K562 (cell line): ENCODE data around the gene CDC45. TPM values are rescaled to one million over a fixed set of nuclear protein-coding genes. Genes with fewer than 3 reads are reported as not detected.

Experiments
- BACH1 ChIP-seq: fragments of 200-800 bp; sonication (Bioruptor generic); IDR thresholded peaks from 2 replicates; pipeline ENCODE4 v1.6.1; 2016; ENCODE audit warnings: missing genetic modification characterization, missing compliant biosample characterization
- CBFB ChIP-seq: sonication (generic); formaldehyde crosslinking; IDR thresholded peaks from 2 replicates; pipeline ENCODE4 v1.4.0; 2020; ENCODE audit warnings: mild to moderate bottlenecking, missing genetic modification reagents
- MTF1 ChIP-seq: fragments of 250-450 bp; sonication (Bioruptor Pico); IDR thresholded peaks from 2 replicates; pipeline ENCODE4 v1.9.0; 2021; ENCODE audit warnings: moderate library complexity, mild to moderate bottlenecking, inconsistent platforms, borderline replicate concordance
- SAFB2 ChIP-seq: fragments of 200-400 bp; formaldehyde crosslinking; IDR thresholded peaks from 2 replicates; pipeline ENCODE4 v1.6.1; 2018; ENCODE audit warnings: borderline replicate concordance, low read length, low read depth, moderate library complexity; ENCODE audit not compliant: severe bottlenecking
- SREBF1 ChIP-seq: fragments of 150-350 bp; IDR thresholded peaks from 2 replicates; pipeline ENCODE4 v1.6.1; 2014; ENCODE audit warnings: antibody characterized with exemption, low read depth, low read length, borderline replicate concordance
- TAF1 ChIP-seq: IDR thresholded peaks from 2 replicates; pipeline ENCODE4 v1.6.1; 2011; ENCODE audit warnings: mild to moderate bottlenecking, low read length, moderate library complexity; ENCODE audit not compliant: insufficient read depth, control insufficient read depth, severe bottlenecking; ENCODE audit errors: extremely low read depth
- TOE1 ChIP-seq, 2 experiments: fragments of 450-650 bp in 1 of 2; sonication (generic) in 1 of 2; formaldehyde crosslinking in 1 of 2; IDR thresholded peaks; 2 replicates each; pipeline versions ENCODE4 v1.7.1 to v1.8.0; 2016 to 2022; ENCODE audit warnings: borderline replicate concordance in 2 of 2, mild to moderate bottlenecking in 2 of 2, antibody characterized with exemption in 1 of 2, inconsistent platforms in 1 of 2, low read depth in 1 of 2, missing genetic modification reagents in 1 of 2, moderate library complexity in 1 of 2
- ZBTB7A ChIP-seq: IDR thresholded peaks from 2 replicates; pipeline ENCODE4 v1.6.1; 2011; ENCODE audit warnings: low read depth, mild to moderate bottlenecking, low read length, moderate library complexity, borderline replicate concordance; ENCODE audit not compliant: control insufficient read depth
- ZEB2 ChIP-seq: fragments of 450-650 bp; IDR thresholded peaks from 2 replicates; pipeline ENCODE4 v1.6.1; 2016
- ZNF23 ChIP-seq: fragments of 250-450 bp; sonication (Bioruptor Pico); IDR thresholded peaks from 2 replicates; pipeline ENCODE4 v1.4.0; 2020; ENCODE audit warnings: mild to moderate bottlenecking
- polyA plus RNA-seq, 8 experiments: library from polyadenylated mRNA; depleted of rRNA in 4 of 8; stranded (reverse) in 5 of 8; unstranded in 3 of 8; fragments of >200 nt; fragmentation: Nextera tagmentation in 2 of 8; fragmentation: Illumina TruSeq in 1 of 8; extraction: Ambion mirVana in 2 of 8; extraction: Trizol in 1 of 8; gene quantifications; 2 replicates each; pipeline versions ENCODE4 v1.2.1 to v1.2.3, GENCODE V29; 2011 to 2014; ENCODE audit warnings: inconsistent platforms in 1 of 8, missing spikeins in 1 of 8
- total RNA-seq, 7 experiments: library from RNA; depleted of rRNA in 6 of 7; stranded (reverse); fragments of >200 nt in 6 of 7; fragmentation: Illumina TruSeq in 2 of 7; extraction: Trizol in 2 of 7; gene quantifications; 2 replicates each; pipeline versions ENCODE4 v1.2.1 to v1.2.3, GENCODE V29; 2011 to 2021; ENCODE audit warnings: low replicate concordance in 1 of 7
- TF ChIP-seq, protein P1 (sequence below): fragments of 450-650 bp; IDR thresholded peaks from 2 replicates; pipeline ENCODE4 v1.6.1; 2017; ENCODE audit warnings: antibody characterized with exemption
- TF ChIP-seq, protein P2 (sequence below): fragments of 250-450 bp; sonication (Bioruptor Pico); IDR thresholded peaks from 2 replicates; pipeline ENCODE4 v1.9.0; 2021; ENCODE audit warnings: mild to moderate bottlenecking, inconsistent platforms
- TF ChIP-seq, protein P3 (sequence below), 2 experiments: IDR thresholded peaks; 2 replicates each; pipeline ENCODE4 v1.6.1; 2011; ENCODE audit warnings: borderline replicate concordance in 1 of 2, control low read depth in 1 of 2, low read depth in 1 of 2, low read length in 1 of 2, mild to moderate bottlenecking in 1 of 2, mixed read lengths in 1 of 2, moderate library complexity in 1 of 2; ENCODE audit not compliant: insufficient read depth in 1 of 2, insufficient read length in 1 of 2, poor library complexity in 1 of 2, severe bottlenecking in 1 of 2; ENCODE audit errors: extremely low read depth in 1 of 2
- TF ChIP-seq, protein P4 (sequence below): sonication (generic); formaldehyde crosslinking; IDR thresholded peaks from 2 replicates; pipeline ENCODE4 v1.8.1; 2023; ENCODE audit warnings: mild to moderate bottlenecking, missing genetic modification reagents
- TF ChIP-seq, protein P5 (sequence below): fragments of 250-450 bp; sonication (Bioruptor Pico); IDR thresholded peaks from 2 replicates; pipeline ENCODE4 v1.5.0; 2022; ENCODE audit warnings: mild to moderate bottlenecking

CDC45 gene
- total and polyA plus RNA-seq, 9 of the 15 experiments (the other 6 are each of a cell fraction or from before 2014, with no cell fraction given): 251 to 580 (median 410) TPM

DNA sequence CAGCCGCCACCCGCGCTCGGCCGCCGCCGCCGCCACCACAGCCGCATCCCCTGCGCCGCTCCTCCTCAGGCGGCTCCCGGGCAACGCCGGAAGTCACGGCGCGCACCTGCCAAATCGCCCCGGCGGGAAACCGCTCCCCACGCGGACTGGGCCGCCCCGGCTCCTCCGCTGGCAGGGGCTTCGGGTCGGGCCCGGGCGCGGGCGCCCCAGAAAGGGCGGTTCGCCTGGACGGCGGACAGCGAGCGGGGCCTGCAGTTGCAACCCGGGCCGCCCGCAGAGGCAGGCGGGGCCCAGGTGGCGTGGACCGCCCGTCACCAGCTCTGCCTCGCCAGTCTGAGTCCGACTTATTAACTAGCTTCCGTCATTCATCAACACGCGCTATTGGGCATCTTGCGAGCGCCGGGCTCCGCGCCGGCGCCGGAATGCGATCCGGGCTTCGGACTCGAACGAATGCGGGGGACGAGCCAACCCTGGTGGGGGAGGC, 48.0 kb upstream of the CDC45 start, which contains the start of gene HIRA (continued):
- TF ChIP-seq, protein P1, sequence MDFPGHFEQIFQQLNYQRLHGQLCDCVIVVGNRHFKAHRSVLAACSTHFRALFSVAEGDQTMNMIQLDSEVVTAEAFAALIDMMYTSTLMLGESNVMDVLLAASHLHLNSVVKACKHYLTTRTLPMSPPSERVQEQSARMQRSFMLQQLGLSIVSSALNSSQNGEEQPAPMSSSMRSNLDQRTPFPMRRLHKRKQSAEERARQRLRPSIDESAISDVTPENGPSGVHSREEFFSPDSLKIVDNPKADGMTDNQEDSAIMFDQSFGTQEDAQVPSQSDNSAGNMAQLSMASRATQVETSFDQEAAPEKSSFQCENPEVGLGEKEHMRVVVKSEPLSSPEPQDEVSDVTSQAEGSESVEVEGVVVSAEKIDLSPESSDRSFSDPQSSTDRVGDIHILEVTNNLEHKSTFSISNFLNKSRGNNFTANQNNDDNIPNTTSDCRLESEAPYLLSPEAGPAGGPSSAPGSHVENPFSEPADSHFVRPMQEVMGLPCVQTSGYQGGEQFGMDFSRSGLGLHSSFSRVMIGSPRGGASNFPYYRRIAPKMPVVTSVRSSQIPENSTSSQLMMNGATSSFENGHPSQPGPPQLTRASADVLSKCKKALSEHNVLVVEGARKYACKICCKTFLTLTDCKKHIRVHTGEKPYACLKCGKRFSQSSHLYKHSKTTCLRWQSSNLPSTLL: no peak
- no peak for TF ChIP-seq ZBTB7A
- TF ChIP-seq SAFB2: no peak
- no peak; the same call in 1 of the 2 replicates for TF ChIP-seq ZNF23
- peak; percentile 90; the same call in 1 of the 2 replicates for TF ChIP-seq SREBF1
- TF ChIP-seq BACH1 (tag): no peak
- TF ChIP-seq, protein P2, sequence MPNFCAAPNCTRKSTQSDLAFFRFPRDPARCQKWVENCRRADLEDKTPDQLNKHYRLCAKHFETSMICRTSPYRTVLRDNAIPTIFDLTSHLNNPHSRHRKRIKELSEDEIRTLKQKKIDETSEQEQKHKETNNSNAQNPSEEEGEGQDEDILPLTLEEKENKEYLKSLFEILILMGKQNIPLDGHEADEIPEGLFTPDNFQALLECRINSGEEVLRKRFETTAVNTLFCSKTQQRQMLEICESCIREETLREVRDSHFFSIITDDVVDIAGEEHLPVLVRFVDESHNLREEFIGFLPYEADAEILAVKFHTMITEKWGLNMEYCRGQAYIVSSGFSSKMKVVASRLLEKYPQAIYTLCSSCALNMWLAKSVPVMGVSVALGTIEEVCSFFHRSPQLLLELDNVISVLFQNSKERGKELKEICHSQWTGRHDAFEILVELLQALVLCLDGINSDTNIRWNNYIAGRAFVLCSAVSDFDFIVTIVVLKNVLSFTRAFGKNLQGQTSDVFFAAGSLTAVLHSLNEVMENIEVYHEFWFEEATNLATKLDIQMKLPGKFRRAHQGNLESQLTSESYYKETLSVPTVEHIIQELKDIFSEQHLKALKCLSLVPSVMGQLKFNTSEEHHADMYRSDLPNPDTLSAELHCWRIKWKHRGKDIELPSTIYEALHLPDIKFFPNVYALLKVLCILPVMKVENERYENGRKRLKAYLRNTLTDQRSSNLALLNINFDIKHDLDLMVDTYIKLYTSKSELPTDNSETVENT (CRISPR knock-in tag): peak; percentile 95
- no peak for TF ChIP-seq CBFB (CRISPR knock-in tag)
- TF ChIP-seq TAF1: no peak
- TF ChIP-seq, protein P3, sequence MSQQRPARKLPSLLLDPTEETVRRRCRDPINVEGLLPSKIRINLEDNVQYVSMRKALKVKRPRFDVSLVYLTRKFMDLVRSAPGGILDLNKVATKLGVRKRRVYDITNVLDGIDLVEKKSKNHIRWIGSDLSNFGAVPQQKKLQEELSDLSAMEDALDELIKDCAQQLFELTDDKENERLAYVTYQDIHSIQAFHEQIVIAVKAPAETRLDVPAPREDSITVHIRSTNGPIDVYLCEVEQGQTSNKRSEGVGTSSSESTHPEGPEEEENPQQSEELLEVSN (IDR thresholded peaks at IDR 0.05; ENCODE audit: borderline replicate concordance in 1 of 2, extremely low read depth in 1 of 2, insufficient read depth in 1 of 2, insufficient read length in 1 of 2, low read depth in 1 of 2, low read length in 1 of 2, poor library complexity in 1 of 2, severe bottlenecking in 1 of 2): peak; percentile 77 to 96
- TF ChIP-seq, protein P4, sequence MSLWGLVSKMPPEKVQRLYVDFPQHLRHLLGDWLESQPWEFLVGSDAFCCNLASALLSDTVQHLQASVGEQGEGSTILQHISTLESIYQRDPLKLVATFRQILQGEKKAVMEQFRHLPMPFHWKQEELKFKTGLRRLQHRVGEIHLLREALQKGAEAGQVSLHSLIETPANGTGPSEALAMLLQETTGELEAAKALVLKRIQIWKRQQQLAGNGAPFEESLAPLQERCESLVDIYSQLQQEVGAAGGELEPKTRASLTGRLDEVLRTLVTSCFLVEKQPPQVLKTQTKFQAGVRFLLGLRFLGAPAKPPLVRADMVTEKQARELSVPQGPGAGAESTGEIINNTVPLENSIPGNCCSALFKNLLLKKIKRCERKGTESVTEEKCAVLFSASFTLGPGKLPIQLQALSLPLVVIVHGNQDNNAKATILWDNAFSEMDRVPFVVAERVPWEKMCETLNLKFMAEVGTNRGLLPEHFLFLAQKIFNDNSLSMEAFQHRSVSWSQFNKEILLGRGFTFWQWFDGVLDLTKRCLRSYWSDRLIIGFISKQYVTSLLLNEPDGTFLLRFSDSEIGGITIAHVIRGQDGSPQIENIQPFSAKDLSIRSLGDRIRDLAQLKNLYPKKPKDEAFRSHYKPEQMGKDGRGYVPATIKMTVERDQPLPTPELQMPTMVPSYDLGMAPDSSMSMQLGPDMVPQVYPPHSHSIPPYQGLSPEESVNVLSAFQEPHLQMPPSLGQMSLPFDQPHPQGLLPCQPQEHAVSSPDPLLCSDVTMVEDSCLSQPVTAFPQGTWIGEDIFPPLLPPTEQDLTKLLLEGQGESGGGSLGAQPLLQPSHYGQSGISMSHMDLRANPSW: 0 out of 2 replicates have a peak, but pooled peaks have one; percentile 5
- TF ChIP-seq ZEB2: no peak
- TF ChIP-seq TOE1 (IDR thresholded peaks at IDR 0.05; ENCODE audit: borderline replicate concordance): no peak
- no peak for TF ChIP-seq TOE1 (CRISPR knock-in tag; IDR thresholded peaks at IDR 0.05; ENCODE audit: borderline replicate concordance, low read depth)
- no peak for TF ChIP-seq MTF1 (CRISPR knock-in tag)
- TF ChIP-seq, protein P5, sequence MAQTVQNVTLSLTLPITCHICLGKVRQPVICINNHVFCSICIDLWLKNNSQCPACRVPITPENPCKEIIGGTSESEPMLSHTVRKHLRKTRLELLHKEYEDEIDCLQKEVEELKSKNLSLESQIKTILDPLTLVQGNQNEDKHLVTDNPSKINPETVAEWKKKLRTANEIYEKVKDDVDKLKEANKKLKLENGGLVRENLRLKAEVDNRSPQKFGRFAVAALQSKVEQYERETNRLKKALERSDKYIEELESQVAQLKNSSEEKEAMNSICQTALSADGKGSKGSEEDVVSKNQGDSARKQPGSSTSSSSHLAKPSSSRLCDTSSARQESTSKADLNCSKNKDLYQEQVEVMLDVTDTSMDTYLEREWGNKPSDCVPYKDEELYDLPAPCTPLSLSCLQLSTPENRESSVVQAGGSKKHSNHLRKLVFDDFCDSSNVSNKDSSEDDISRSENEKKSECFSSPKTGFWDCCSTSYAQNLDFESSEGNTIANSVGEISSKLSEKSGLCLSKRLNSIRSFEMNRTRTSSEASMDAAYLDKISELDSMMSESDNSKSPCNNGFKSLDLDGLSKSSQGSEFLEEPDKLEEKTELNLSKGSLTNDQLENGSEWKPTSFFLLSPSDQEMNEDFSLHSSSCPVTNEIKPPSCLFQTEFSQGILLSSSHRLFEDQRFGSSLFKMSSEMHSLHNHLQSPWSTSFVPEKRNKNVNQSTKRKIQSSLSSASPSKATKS (CRISPR knock-in tag): no peak
